ENCODE measurements around the gene PSMF1. TPM values are rescaled to one million over a fixed set of nuclear protein-coding genes. Genes with fewer than 3 reads are reported as not detected.
"Not testable (repeated sequence)": the region's sequence is repeated elsewhere in the genome, so short reads cannot be mapped to it uniquely, and the experiment has no call there.

PSMF1 gene
- polyA plus RNA-seq, 1 donor from 2014 or later = 236 TPM

DNA sequence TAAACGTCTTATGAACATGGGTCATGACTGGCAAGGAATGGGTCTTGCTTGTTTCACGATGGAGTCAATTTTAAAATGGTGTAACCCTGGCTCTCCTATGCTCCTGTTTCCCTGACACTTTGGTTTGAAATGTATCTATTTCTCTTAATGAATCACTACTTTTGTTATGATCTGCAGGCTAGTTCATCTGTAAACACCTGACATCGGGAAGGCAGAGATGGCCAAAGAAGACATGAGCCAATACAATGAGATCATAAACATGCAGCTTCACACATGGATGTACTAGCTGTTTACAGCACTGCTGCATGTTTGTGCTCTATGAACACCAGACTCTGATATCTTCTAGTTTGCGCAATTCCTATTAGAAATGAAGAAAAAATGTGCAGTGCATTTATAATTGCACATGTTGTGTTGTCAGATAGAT, 96.4 kb downstream of the PSMF1 start:
- H3K9me3 ChIP-seq (ENCODE audit: low read length) = no peaks in the 10 kb centered on the region
- no peak for TF ChIP-seq TAF1 (IDR thresholded peaks at IDR 0.05; ENCODE audit: low read depth)
- no peak for TF ChIP-seq SMC3 (conservative IDR thresholded peaks at IDR 0.05; ENCODE audit: poor library complexity)
- TF ChIP-seq POLR2AphosphoS5 (IDR thresholded peaks at IDR 0.05) = no peak
- TF ChIP-seq, protein P1, sequence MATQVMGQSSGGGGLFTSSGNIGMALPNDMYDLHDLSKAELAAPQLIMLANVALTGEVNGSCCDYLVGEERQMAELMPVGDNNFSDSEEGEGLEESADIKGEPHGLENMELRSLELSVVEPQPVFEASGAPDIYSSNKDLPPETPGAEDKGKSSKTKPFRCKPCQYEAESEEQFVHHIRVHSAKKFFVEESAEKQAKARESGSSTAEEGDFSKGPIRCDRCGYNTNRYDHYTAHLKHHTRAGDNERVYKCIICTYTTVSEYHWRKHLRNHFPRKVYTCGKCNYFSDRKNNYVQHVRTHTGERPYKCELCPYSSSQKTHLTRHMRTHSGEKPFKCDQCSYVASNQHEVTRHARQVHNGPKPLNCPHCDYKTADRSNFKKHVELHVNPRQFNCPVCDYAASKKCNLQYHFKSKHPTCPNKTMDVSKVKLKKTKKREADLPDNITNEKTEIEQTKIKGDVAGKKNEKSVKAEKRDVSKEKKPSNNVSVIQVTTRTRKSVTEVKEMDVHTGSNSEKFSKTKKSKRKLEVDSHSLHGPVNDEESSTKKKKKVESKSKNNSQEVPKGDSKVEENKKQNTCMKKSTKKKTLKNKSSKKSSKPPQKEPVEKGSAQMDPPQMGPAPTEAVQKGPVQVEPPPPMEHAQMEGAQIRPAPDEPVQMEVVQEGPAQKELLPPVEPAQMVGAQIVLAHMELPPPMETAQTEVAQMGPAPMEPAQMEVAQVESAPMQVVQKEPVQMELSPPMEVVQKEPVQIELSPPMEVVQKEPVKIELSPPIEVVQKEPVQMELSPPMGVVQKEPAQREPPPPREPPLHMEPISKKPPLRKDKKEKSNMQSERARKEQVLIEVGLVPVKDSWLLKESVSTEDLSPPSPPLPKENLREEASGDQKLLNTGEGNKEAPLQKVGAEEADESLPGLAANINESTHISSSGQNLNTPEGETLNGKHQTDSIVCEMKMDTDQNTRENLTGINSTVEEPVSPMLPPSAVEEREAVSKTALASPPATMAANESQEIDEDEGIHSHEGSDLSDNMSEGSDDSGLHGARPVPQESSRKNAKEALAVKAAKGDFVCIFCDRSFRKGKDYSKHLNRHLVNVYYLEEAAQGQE (IDR thresholded peaks at IDR 0.05; ENCODE audit: borderline replicate concordance) = no peak
- TF ChIP-seq, protein P2, sequence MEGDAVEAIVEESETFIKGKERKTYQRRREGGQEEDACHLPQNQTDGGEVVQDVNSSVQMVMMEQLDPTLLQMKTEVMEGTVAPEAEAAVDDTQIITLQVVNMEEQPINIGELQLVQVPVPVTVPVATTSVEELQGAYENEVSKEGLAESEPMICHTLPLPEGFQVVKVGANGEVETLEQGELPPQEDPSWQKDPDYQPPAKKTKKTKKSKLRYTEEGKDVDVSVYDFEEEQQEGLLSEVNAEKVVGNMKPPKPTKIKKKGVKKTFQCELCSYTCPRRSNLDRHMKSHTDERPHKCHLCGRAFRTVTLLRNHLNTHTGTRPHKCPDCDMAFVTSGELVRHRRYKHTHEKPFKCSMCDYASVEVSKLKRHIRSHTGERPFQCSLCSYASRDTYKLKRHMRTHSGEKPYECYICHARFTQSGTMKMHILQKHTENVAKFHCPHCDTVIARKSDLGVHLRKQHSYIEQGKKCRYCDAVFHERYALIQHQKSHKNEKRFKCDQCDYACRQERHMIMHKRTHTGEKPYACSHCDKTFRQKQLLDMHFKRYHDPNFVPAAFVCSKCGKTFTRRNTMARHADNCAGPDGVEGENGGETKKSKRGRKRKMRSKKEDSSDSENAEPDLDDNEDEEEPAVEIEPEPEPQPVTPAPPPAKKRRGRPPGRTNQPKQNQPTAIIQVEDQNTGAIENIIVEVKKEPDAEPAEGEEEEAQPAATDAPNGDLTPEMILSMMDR (IDR thresholded peaks at IDR 0.05; ENCODE audit: poor library complexity, severe bottlenecking) = no peak
- no peak for TF ChIP-seq RAD21 (conservative IDR thresholded peaks at IDR 0.05)
- TF ChIP-seq MXI1 (conservative IDR thresholded peaks at IDR 0.05; ENCODE audit: poor library complexity, severe bottlenecking) = no peak
- TF ChIP-seq EZH2 (IDR thresholded peaks at IDR 0.05; ENCODE audit: borderline replicate concordance, insufficient read depth, low read length, poor library complexity, severe bottlenecking) = no peak
- TF ChIP-seq EP300 (conservative IDR thresholded peaks at IDR 0.05; ENCODE audit: poor library complexity, severe bottlenecking) = no peak
- no peak overlapping the region for H3K9ac ChIP-seq (ENCODE audit: low read length)
- no peak overlapping the region for H2AFZ ChIP-seq (ENCODE audit: low read depth, low read length)
- H3K27ac ChIP-seq (ENCODE audit: low read length) = no peak overlapping the region
- H4K20me1 ChIP-seq (ENCODE audit: insufficient read depth) = no peaks in the 10 kb centered on the region
- H3K79me2 ChIP-seq (replicated peaks; ENCODE audit: insufficient read depth, low read length) = no peaks in the 10 kb centered on the region
- no peaks in the 10 kb centered on the region for H3K27me3 ChIP-seq (ENCODE audit: insufficient read depth, low read depth, low read length)
- H3K4me3 ChIP-seq (ENCODE audit: low read length) = no peak overlapping the region
- no peaks in the 10 kb centered on the region for H3K36me3 ChIP-seq (ENCODE audit: insufficient read depth, low read length)
- H3K4me2 ChIP-seq (ENCODE audit: low read length) = no peak overlapping the region
- H3K9me2 ChIP-seq (ENCODE audit: insufficient read depth, low read length) = no peaks in the 10 kb centered on the region
- H3F3A ChIP-seq (ENCODE audit: insufficient read depth, low read length, poor library complexity, severe bottlenecking) = no peaks in the 10 kb centered on the region

DNA sequence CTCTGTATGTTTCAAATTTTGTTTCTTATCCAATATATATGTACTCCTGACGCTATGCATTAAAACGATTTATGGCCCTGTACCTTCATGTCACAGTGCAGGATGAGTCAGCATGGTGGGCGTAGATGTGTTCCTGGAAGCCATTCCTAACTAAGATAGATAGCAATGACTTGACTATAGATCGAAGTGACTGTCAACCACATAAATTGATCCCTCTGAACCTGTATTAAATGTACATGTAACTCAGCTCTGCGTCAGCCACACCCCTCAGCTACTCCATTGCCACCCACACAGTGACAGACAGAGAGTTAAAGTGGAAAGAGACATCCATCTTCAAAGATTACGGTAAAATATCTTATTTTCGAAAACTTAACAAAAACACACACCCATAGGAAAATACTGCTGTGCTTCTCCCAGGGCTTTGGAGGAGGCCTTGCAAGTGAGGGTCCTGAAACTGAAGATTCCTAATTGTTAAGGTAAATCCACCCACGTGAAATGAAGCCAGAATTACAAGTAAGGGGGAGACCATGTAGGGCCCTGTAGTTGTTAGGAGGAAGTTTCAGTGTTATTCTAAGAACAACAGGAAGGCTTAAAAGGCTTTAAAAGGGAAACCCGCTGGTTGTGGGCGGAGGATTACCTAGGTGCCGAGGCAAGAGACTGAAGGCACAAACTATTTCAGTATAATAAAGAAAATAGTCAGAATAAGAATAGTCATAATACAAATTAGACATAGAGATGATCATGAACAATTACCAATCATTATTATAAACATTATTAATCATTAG, 97.2 kb downstream of the PSMF1 start:
- Histone ChIP-seq H3K27ac (ENCODE audit: low read length) (no peak overlapping the region), H3K9ac (ENCODE audit: low read length) (no peak overlapping the region), H3K79me2 (replicated peaks; ENCODE audit: insufficient read depth, low read length) (no peaks in the 10 kb centered on the region), H3K4me2 (ENCODE audit: low read length) (no peak overlapping the region), H3K9me2 (ENCODE audit: insufficient read depth, low read length) (no peaks in the 10 kb centered on the region), H3F3A (ENCODE audit: insufficient read depth, low read length, poor library complexity, severe bottlenecking) (no peaks in the 10 kb centered on the region), H3K4me3 (ENCODE audit: low read length) (no peak overlapping the region), H3K36me3 (ENCODE audit: insufficient read depth, low read length) (no peaks in the 10 kb centered on the region), H2AFZ (ENCODE audit: low read depth, low read length) (no peak overlapping the region), H3K9me3 (ENCODE audit: low read length) (no peaks in the 10 kb centered on the region), H4K20me1 (ENCODE audit: insufficient read depth) (no peaks in the 10 kb centered on the region), H3K27me3 (ENCODE audit: insufficient read depth, low read depth, low read length) (no peaks in the 10 kb centered on the region)
- TF ChIP-seq EZH2 (IDR thresholded peaks at IDR 0.05; ENCODE audit: borderline replicate concordance, insufficient read depth, low read length, poor library complexity, severe bottlenecking) = no peak

DNA sequence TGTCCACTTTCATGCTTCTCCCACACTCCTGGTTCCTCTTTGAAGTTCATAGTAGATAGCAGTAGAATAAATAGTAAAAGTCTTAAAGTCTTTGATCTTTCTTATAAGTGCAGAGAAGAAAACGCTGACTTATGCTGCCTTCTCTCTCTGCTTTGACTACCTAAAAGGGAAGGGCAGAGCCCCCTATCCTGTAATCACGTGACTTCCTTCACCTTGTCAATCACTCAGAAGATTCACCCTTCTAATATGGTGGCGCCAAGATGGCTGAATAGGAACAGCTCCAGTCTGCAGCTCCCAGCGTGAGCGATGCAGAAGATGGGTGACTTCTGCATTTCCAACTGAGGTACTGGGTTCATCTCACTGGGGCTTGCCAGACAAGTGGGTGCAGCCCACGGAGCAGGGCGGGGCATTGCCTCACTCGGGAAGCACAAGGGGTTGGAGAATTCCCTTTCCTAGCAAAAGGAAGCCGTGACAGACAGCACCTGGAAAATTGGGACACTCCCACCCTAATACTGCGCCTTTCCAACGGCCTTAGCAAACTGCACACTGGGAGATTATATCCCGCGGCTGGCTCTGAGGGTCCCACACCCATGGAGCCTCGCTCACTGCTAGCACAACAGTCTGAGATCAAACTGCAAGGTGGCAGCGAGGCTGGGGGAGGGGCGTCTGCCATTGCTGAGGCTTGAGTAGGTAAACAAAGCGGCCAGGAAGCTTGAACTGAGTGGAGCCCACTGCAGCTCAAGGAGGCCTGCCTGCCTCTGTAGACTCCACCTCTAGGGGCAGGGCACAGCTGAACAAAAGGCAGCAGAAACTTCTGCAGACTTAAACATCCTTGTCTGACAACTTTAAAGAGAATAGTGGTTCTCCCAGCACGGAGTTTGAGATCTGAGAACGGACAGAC, 98.4 kb downstream of the PSMF1 start:
- H3K4me3 ChIP-seq (ENCODE audit: low read length); H3K9ac ChIP-seq (ENCODE audit: low read length); H2AFZ ChIP-seq (ENCODE audit: low read depth, low read length); H3K27ac ChIP-seq (ENCODE audit: low read length); H3K9me2 ChIP-seq (ENCODE audit: insufficient read depth, low read length); H3K36me3 ChIP-seq (ENCODE audit: insufficient read depth, low read length); H3K79me2 ChIP-seq (replicated peaks; ENCODE audit: insufficient read depth, low read length); H3F3A ChIP-seq (ENCODE audit: insufficient read depth, low read length, poor library complexity, severe bottlenecking); H3K27me3 ChIP-seq (ENCODE audit: insufficient read depth, low read depth, low read length); H3K9me3 ChIP-seq (ENCODE audit: low read length); H3K4me2 ChIP-seq (ENCODE audit: low read length); H4K20me1 ChIP-seq (ENCODE audit: insufficient read depth): not testable (repeated sequence)
